Stimulated activated naive CD8-positive, alpha-beta T cell treated with anti-CD3 and anti-CD28 coated beads, Interleukin-15, amount 100 ng/mL, for 72 hours (primary cell): Measurements from ENCODE around the gene JDP2.

Experiments used
- ATAC-seq: fragments of 150-1000 bp; cut with Tn5 transposase; 2 replicates; pipeline ENCODE4 v1.10.0; 2021; ENCODE audit warnings: mild to moderate bottlenecking, moderate library complexity
- DNase-seq, 2 donors: peaks; one replicate each; pipeline ENCODE4 v3.0.0; 2021 to 2022
- H3K27ac Mint-ChIP-seq, 2 donors: one replicate each; pipeline ENCODE4 v1.8.0; 2022; ENCODE audit warnings: mild to moderate bottlenecking in 2 of 2, mixed read lengths in 2 of 2, moderate library complexity in 2 of 2
- H3K27me3 Mint-ChIP-seq: one replicate; pipeline ENCODE4 v1.8.0; 2022; ENCODE audit warnings: mixed read lengths
- H3K4me1 Mint-ChIP-seq: one replicate; pipeline ENCODE4 v1.8.0; 2022; ENCODE audit warnings: mild to moderate bottlenecking, mixed read lengths
- H3K4me3 Mint-ChIP-seq, 2 donors: one replicate each; pipeline ENCODE4 v1.8.0; 2022; ENCODE audit warnings: mild to moderate bottlenecking in 2 of 2, mixed read lengths in 2 of 2, moderate library complexity in 1 of 2
- H3K9me3 Mint-ChIP-seq, 2 donors: one replicate each; pipeline ENCODE4 v1.8.0; 2022; ENCODE audit warnings: mixed read lengths in 2 of 2

The JDP2 gene

DNA sequence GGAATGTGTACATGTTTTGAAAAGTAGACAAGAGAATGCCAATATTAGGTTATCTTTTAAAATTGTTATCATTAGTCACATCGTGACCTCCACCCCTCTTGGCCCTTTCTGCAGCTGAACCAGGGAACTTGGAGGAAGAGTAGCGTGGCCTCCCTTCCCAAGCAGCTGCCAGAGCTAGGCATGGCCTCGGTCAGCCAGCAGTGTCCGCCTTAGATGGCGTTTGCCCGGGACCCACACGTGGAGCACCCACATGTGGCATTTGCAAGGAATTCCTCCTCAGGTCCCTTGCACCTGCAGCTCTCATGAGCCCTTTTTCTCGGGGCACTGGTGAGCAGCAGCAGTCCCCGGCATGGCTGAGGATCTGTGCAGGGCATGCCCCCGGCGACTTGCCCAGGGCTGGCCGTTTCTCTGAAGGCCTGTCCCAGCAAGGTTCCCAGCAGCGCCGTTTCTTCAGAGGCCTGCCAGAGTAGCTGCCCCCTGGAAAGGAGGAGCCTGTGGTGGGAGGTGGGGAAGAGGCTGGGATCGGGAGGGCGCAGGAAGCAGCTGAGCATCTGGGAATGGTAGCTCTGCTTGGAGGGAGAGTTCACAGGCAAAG, 10.8 kb downstream of the JDP2 start:
- Mint-ChIP-seq H3K4me3 (no peak overlapping the region), H3K27me3 (peaks cover 13% of the 10 kb centered on the region), H3K9me3 (no peaks in the 10 kb centered on the region), H3K27ac (no peak overlapping the region), H3K4me1 (peaks cover 13% of the 10 kb centered on the region)
- ATAC-seq (no peak), DNase-seq (no peak)

GRCh38 chr14:75439989-75440388, 12.2 kb downstream of the JDP2 start:
- Mint-ChIP-seq H3K9me3 (no peaks in the 10 kb centered on the region), H3K27me3 (peaks cover 12% of the 10 kb centered on the region), H3K27ac (no peak overlapping the region), H3K4me1 (peaks cover 12% of the 10 kb centered on the region), H3K4me3 (no peak overlapping the region)
- DNase-seq (no peak), ATAC-seq (no peak)

GRCh38 chr14:75440733-75441477, 13.1 kb downstream of the JDP2 start:
- no peak overlapping the region for H3K27ac Mint-ChIP-seq
- DNase-seq (no peak), ATAC-seq (no peak)
- H3K27me3 Mint-ChIP-seq: peaks cover 3% of the 10 kb centered on the region
- peaks cover 3% of the 10 kb centered on the region for H3K4me1 Mint-ChIP-seq
- no peak overlapping the region for H3K4me3 Mint-ChIP-seq
- H3K9me3 Mint-ChIP-seq: no peaks in the 10 kb centered on the region

GRCh38 chr14:75441728-75442127, 13.9 kb downstream of the JDP2 start:
- Mint-ChIP-seq H3K9me3 (no peaks in the 10 kb centered on the region), H3K4me1 (no peaks in the 10 kb centered on the region), H3K27me3 (no peaks in the 10 kb centered on the region), H3K4me3 (no peak overlapping the region), H3K27ac (no peak overlapping the region)
- ATAC-seq (no peak), DNase-seq (no peak)

DNA sequence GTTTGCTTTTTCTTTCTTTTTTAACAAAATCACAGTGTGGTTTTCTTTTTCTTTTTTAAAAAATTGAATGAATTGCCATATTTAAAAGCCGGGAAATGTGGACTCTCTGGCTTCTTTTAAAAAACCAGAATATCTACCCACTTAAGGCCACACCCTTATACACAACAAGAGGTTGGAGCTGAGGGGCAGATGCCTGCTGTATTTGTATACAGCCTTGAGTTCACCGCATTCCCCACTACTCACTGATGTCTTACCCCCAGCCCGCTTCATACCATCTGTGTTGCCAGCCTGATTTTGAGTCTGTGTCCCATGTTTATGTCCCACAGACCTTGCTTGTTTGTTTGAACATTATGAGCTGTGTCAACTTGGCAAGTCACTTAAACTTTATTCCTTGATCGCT, 14.3 kb downstream of the JDP2 start:
- ATAC-seq: no peak
- H3K4me1 Mint-ChIP-seq: no peaks in the 10 kb centered on the region
- H3K27ac Mint-ChIP-seq: no peak overlapping the region
- no peaks in the 10 kb centered on the region for H3K27me3 Mint-ChIP-seq
- no peaks in the 10 kb centered on the region for H3K9me3 Mint-ChIP-seq
- H3K4me3 Mint-ChIP-seq: no peak overlapping the region
- DNase-seq: no peak

- ATAC-seq: no peak
- Mint-ChIP-seq H3K9me3 (no peaks in the 10 kb centered on the region), H3K27ac (peak overlapping the region in 1 of 2 donors; percentile 41), H3K4me3 (no peak overlapping the region), H3K4me1 (no peaks in the 10 kb centered on the region), H3K27me3 (no peaks in the 10 kb centered on the region)
- no peak for DNase-seq
Observed at GRCh38 chr14:75442642-75443041, 14.8 kb downstream of the JDP2 start.

DNA sequence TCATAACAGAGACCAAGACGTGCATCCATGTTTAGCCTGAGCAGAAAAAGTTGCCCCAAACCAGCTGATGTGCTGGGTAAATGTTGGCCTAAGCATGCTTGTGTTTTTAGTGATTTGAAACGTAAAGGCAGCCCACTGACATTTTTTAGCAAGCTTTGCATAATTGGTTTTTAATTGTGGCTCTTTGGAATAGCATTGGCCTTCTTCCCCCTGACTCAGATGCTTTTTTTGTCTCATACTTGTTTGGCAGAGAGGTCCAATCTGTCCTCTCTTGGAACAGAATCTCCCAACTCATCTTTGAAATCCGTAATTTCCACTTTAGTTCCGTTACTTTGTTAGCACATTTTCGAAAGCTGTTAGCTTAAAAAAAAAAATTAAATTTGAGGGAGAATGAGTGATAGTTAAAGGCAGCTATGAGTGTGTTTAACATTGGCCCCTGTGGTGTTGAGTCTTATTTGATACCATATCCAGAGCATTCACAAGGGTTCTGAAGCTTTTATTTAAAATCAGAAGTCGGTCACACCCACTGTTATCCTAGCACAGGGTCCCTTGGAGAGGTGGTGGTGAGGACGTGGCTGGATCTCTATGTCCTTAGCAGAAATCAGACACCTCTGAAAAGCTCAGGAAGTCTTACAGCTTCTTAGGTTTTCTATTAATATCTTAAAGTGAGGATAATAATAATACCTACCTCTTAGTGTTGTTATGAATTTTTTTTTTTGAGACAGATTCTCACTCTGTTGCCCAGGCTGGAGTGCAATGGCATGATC, 15.6 kb downstream of the JDP2 start:
- Mint-ChIP-seq H3K9me3 (no peaks in the 10 kb centered on the region), H3K4me1 (no peaks in the 10 kb centered on the region), H3K27me3 (peaks cover 2% of the 10 kb centered on the region), H3K4me3 (no peak overlapping the region), H3K27ac (no peak overlapping the region)
- DNase-seq (no peak), ATAC-seq (no peak)

- Mint-ChIP-seq H3K27ac (peak overlapping the region in 1 of 2 donors; percentile 74), H3K9me3 (no peaks in the 10 kb centered on the region), H3K4me3 (no peak overlapping the region), H3K27me3 (peaks cover 17% of the 10 kb centered on the region), H3K4me1 (no peaks in the 10 kb centered on the region)
- DNase-seq (no peak), ATAC-seq (no peak)
Observed at GRCh38 chr14:75445236-75445635, 17.4 kb downstream of the JDP2 start.

DNA sequence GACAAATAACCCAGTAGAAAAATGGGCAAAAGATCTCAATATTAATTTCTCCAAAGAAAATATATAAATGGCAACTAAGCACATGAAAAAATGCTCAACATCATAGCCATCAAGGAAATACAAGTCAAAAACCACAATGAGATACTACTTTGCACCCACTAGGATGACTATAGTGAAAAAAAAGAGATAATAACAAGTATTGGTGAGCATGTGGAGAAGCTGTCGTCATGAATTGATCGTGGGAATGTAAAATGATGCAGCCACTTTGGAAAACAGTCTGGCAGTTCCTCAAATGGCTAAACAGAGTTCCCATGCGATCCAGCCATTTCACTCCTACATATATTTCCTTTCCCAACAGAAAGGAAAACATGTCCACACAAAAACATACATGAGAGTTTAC, 18.1 kb downstream of the JDP2 start:
- Mint-ChIP-seq H3K4me1 (no peaks in the 10 kb centered on the region), H3K9me3 (no peaks in the 10 kb centered on the region), H3K27ac (no peak overlapping the region), H3K4me3 (no peak overlapping the region), H3K27me3 (peaks cover 23% of the 10 kb centered on the region)
- no peak for ATAC-seq
- no peak for DNase-seq

- H3K9me3 Mint-ChIP-seq: no peaks in the 10 kb centered on the region
- H3K4me3 Mint-ChIP-seq: no peak overlapping the region
- no peak overlapping the region for H3K27ac Mint-ChIP-seq
- ATAC-seq (no peak), DNase-seq (no peak)
- no peaks in the 10 kb centered on the region for H3K4me1 Mint-ChIP-seq
- peaks cover 28% of the 10 kb centered on the region for H3K27me3 Mint-ChIP-seq
Observed at GRCh38 chr14:75446447-75446846, 18.6 kb downstream of the JDP2 start.

GRCh38 chr14:75448209-75448608, 20.4 kb downstream of the JDP2 start:
- Mint-ChIP-seq H3K27ac (peak overlapping the region in 1 of 2 donors; percentile 38), H3K4me1 (no peaks in the 10 kb centered on the region), H3K9me3 (no peaks in the 10 kb centered on the region), H3K27me3 (peaks cover 29% of the 10 kb centered on the region), H3K4me3 (no peak overlapping the region)
- DNase-seq: no peak
- ATAC-seq: no peak

- no peak for DNase-seq
- no peak overlapping the region for H3K27ac Mint-ChIP-seq
- H3K4me1 Mint-ChIP-seq: no peaks in the 10 kb centered on the region
- no peaks in the 10 kb centered on the region for H3K9me3 Mint-ChIP-seq
- no peak for ATAC-seq
- no peak overlapping the region for H3K4me3 Mint-ChIP-seq
- peaks cover 29% of the 10 kb centered on the region for H3K27me3 Mint-ChIP-seq
Observed at GRCh38 chr14:75449036-75449435, 21.2 kb downstream of the JDP2 start.

DNA sequence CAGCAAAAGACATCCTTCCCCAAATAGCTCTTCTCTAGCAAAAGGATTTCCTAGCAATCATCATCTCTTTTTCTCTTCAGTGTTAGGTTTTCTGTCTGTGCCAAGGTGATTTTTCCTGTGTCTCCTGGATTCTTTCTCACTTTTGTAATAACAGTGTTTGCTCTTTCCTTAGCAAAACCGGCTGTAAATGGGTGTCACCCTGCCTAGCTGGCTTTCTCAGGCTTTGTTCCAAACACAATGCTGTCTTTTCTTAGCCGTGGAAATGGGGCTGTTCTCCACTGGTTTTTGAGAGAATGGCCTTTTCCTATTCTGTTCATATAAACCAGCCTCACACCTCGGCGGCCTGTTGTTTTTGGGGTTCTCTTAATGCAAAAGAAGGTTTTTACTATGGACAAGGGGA, 21.9 kb downstream of the JDP2 start:
- no peak for ATAC-seq
- Mint-ChIP-seq H3K9me3 (no peaks in the 10 kb centered on the region), H3K27me3 (peaks cover 29% of the 10 kb centered on the region), H3K4me3 (no peak overlapping the region), H3K4me1 (no peaks in the 10 kb centered on the region), H3K27ac (no peak overlapping the region)
- no peak for DNase-seq

GRCh38 chr14:75450381-75451276, 22.8 kb downstream of the JDP2 start:
- no peak overlapping the region for H3K4me3 Mint-ChIP-seq

DNA sequence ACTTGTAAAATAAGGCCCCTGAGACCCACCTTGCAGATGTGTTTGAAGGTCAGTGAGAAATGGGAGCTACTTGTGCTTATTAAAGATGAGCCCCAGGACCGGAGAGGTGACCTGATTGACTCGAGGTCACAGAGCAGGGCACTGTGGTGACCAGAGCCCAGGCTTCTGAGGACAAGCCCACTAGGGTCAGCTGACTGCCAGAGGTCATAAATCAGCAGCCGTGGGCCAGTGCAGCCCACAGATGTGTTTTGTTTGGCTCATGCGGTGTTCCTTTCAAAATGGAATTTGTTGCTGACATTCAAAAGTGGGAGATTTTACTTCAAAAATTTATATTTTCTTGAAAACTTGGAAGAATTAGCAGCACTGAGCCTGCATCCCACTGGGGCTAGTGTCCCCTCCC, 24.5 kb downstream of the JDP2 start:
- no peaks in the 10 kb centered on the region for H3K9me3 Mint-ChIP-seq
- H3K27me3 Mint-ChIP-seq: peaks cover 29% of the 10 kb centered on the region
- ATAC-seq: no peak

More at GRCh38 chr14:75450381-75451276, 22.8 kb downstream of the JDP2 start:
- H3K9me3 Mint-ChIP-seq: no peaks in the 10 kb centered on the region
- no peak overlapping the region for H3K27ac Mint-ChIP-seq
- no peak for ATAC-seq
- H3K27me3 Mint-ChIP-seq: peaks cover 29% of the 10 kb centered on the region
- DNase-seq: no peak
- no peaks in the 10 kb centered on the region for H3K4me1 Mint-ChIP-seq

More for the DNA sequence above, 24.5 kb downstream of the JDP2 start:
- DNase-seq: no peak
- no peaks in the 10 kb centered on the region for H3K4me1 Mint-ChIP-seq
- no peak overlapping the region for H3K27ac Mint-ChIP-seq
- H3K4me3 Mint-ChIP-seq: no peak overlapping the region
